Testis (tissue), 3 donors: ENCODE results near the gene ISYNA1. TPM values are rescaled to one million over a fixed set of nuclear protein-coding genes. Genes with fewer than 3 reads are reported as not detected.

Source experiments
- DNase-seq: peaks from one replicate; pipeline ENCODE4 v3.0.0-alpha.2; 2019
- H3K27ac ChIP-seq, 2 donors: fragments of 200-600 bp; sonication (generic); one replicate each; pipeline ENCODE4 v1.5.1; 2019
- H3K27me3 ChIP-seq: fragments of 200-600 bp; sonication (generic); one replicate; pipeline ENCODE4 v1.5.1; 2019
- H3K36me3 ChIP-seq: fragments of 200-600 bp; sonication (generic); one replicate; pipeline ENCODE4 v1.5.1; 2017; ENCODE audit warnings: low read depth; ENCODE audit errors: missing control alignments
- H3K4me1 ChIP-seq: fragments of 200-600 bp; sonication (generic); one replicate; pipeline ENCODE4 v1.5.1; 2019
- H3K4me3 ChIP-seq, 2 donors: fragments of 200-600 bp; sonication (generic); one replicate each; pipeline ENCODE4 v1.5.1; 2017 to 2019
- H3K9me3 ChIP-seq: fragments of 200-600 bp; sonication (generic); one replicate; pipeline ENCODE4 v1.5.1; 2017
- POLR2A ChIP-seq: fragments of 450-650 bp; IDR thresholded peaks from one replicate; pipeline ENCODE4 v1.6.1; 2017; ENCODE audit warnings: antibody characterized with exemption, mild to moderate bottlenecking, moderate library complexity
- WGBS, 2 donors: methylation state at CpG; one replicate each; pipeline ENCODE4 v1.1.5; 2018; 5-methylcytosine and 5-hydroxymethylcytosine counted together
- intact Hi-C: fragments of 100-400 bp; cut with DNase I; formaldehyde crosslinking; loops from one replicate; pipeline ENCODE4 v1.15.1; 2023; ENCODE audit warnings: low total_unique reads
- polyA plus RNA-seq: library from polyadenylated mRNA; stranded (reverse); fragments of 350-450 nt; fragmentation: Illumina TruSeq; extraction: RNeasy Lipid Tissue Mini Kit (QIAGEN cat#74804); gene quantifications from one replicate; pipeline ENCODE4 v1.2.3, GENCODE V29; 2014; ENCODE audit warnings: low read depth, low replicate concordance; ENCODE audit not compliant: insufficient read depth
- total RNA-seq, 2 donors: library from RNA; depleted of rRNA; stranded (reverse); fragments of >200 nt; gene quantifications; one replicate each; pipeline ENCODE4 v1.2.3, GENCODE V29; 2016
- TF ChIP-seq, protein P1 (sequence below), 3 experiments: fragments of 450-650 bp in 2 of 3; fragments of 200-600 bp in 1 of 3; sonication (generic) in 1 of 3; IDR thresholded peaks; one replicate each; pipeline ENCODE4 v1.5.1; 2016 to 2019; ENCODE audit warnings: antibody characterized with exemption in 3 of 3, mild to moderate bottlenecking in 2 of 3, moderate library complexity in 1 of 3

ISYNA1 gene
- total and polyA plus RNA-seq, 3 donors from 2014 or later = 493 to 1,122 (median 1,000) TPM

- H3K9me3 ChIP-seq = no peaks in the 10 kb centered on the region
- no peak overlapping the region for H3K27ac ChIP-seq
- H3K4me1 ChIP-seq = peaks cover 63% of the 10 kb centered on the region
- no peak overlapping the region for H3K4me3 ChIP-seq
- no peak for DNase-seq
- WGBS, 2 donors = 68 to 77% methylated on average over 10 to 14 of the region's 14 CpGs
- H3K36me3 ChIP-seq = no peaks in the 10 kb centered on the region
- TF ChIP-seq POLR2A = no peak
- TF ChIP-seq, protein P1, sequence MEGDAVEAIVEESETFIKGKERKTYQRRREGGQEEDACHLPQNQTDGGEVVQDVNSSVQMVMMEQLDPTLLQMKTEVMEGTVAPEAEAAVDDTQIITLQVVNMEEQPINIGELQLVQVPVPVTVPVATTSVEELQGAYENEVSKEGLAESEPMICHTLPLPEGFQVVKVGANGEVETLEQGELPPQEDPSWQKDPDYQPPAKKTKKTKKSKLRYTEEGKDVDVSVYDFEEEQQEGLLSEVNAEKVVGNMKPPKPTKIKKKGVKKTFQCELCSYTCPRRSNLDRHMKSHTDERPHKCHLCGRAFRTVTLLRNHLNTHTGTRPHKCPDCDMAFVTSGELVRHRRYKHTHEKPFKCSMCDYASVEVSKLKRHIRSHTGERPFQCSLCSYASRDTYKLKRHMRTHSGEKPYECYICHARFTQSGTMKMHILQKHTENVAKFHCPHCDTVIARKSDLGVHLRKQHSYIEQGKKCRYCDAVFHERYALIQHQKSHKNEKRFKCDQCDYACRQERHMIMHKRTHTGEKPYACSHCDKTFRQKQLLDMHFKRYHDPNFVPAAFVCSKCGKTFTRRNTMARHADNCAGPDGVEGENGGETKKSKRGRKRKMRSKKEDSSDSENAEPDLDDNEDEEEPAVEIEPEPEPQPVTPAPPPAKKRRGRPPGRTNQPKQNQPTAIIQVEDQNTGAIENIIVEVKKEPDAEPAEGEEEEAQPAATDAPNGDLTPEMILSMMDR (IDR thresholded peaks at IDR 0.05) = no peak
- intact Hi-C loops = no loop called here
- no peaks in the 10 kb centered on the region for H3K27me3 ChIP-seq
Measured at GRCh38 chr19:18422530-18423191, 15.3 kb downstream of the ISYNA1 start.

GRCh38 chr19:18421371-18421959 is 16.5 kb downstream of the ISYNA1 start:
- intact Hi-C loops = no loop called here
- TF ChIP-seq POLR2A = no peak
- TF ChIP-seq, protein P1 (IDR thresholded peaks at IDR 0.05) = no peak
- H3K4me1 ChIP-seq = peaks cover 62% of the 10 kb centered on the region
- no peaks in the 10 kb centered on the region for H3K27me3 ChIP-seq
- DNase-seq = no peak
- 71 to 84% methylated on average over 12 of the region's 12 CpGs for WGBS, 2 donors
- peak overlapping the region; percentile 27 to 93 for H3K27ac ChIP-seq
- no peak overlapping the region for H3K4me3 ChIP-seq
- no peaks in the 10 kb centered on the region for H3K9me3 ChIP-seq
- H3K36me3 ChIP-seq = no peaks in the 10 kb centered on the region

DNA sequence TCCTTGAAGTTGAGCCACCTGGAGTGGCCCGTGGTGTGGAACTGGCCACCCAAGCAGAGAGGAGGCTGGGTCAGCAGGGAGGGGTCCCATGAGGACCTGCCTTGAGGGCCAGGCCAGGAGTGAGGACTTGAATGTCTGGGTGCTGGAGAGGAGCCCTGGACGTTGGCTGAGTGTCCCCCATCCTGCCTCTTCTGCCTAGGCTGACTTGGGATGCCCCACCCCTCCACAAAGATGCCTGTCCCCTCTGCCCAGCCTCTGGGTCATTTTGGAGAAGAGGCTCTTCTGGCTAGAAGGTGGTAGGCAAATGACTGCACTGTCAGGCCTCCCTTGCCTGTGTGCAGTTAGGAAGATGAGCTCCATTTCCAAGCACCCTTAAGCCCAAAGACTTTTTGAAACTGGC is 17.0 kb downstream of the ISYNA1 start:
- TF ChIP-seq, protein P1 (IDR thresholded peaks at IDR 0.05) = no peak
- no peak for TF ChIP-seq POLR2A

DNA sequence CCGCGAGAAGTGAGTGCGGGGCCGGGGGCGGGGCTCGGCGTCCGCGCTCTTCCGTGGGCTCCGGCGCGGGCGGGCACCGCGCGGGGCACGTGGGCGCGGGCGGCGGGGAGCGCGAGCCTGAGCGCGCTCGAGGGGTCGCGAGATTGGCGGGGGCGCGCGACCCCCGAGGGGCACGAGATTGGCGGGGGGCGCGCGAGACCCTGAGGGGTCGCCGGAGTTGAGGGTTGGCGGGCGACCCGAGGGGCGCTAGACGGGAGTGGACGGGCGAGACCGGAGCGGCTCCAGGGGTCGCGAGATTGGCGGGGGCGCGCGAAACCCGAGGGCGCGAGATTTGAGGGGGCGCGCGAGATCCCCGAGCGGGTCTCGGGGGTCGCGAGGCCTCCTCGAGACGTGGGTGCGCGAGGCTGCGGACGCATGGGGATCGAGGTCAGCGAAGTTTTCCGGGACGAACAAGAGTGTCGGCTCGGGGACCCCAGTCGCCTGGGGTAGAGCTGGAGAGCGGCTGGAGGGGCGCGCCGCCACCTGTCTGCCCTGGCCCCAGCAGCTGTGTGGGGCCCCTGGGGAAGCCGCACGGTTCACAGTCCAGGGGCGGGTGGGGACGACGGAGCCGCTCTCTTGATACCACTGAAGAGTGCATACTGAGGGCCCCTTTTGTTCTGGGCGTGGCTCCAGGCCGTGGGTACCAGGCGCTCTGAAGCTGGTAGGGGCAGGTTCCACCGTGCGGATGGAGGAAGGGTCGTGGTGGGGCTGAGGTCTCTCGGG is 18.1 kb downstream of the ISYNA1 start:
- Histone ChIP-seq H3K4me1 (peaks cover 65% of the 10 kb centered on the region), H3K36me3 (no peaks in the 10 kb centered on the region), H3K27ac (peak overlapping the region; percentile 49 to 93), H3K9me3 (no peaks in the 10 kb centered on the region), H3K4me3 (peak overlapping the region; percentile 73 to 84), H3K27me3 (no peaks in the 10 kb centered on the region)
- intact Hi-C loops = no loop called here
- no peak for DNase-seq
- TF ChIP-seq POLR2A = no peak
- TF ChIP-seq, protein P1 (IDR thresholded peaks at IDR 0.05) = no peak
- WGBS, 2 donors = 1% methylated on average over 31 to 88 of the region's 97 CpGs

More for the DNA sequence above, 17.0 kb downstream of the ISYNA1 start:
- no peak for DNase-seq
- WGBS, 2 donors = 23 to 26% methylated on average over 2 of the region's 2 CpGs
- Histone ChIP-seq H3K4me3 (no peak overlapping the region), H3K27ac (peak overlapping the region; percentile 27 to 93), H3K4me1 (peaks cover 62% of the 10 kb centered on the region), H3K9me3 (no peaks in the 10 kb centered on the region), H3K27me3 (no peaks in the 10 kb centered on the region), H3K36me3 (no peaks in the 10 kb centered on the region)
- intact Hi-C loops = no loop called here
